HCT116 (cell line): Measurements from ENCODE around the gene CEP97.

ENCODE experiments used
- FOSL1 ChIP-seq: IDR thresholded peaks from 2 replicates; pipeline ENCODE4 v1.6.1; 2012; ENCODE audit warnings: low read depth
- JUND ChIP-seq: IDR thresholded peaks from 2 replicates; pipeline ENCODE4 v1.6.1; 2012
- POLR2A ChIP-seq: IDR thresholded peaks from 2 replicates; pipeline ENCODE4 v1.7.0; 2011; ENCODE audit warnings: borderline replicate concordance; ENCODE audit not compliant: insufficient read depth, insufficient read length; ENCODE audit errors: extremely low read depth
- POLR2AphosphoS5 ChIP-seq: IDR thresholded peaks from 2 replicates; pipeline ENCODE4 v1.6.1; 2011; ENCODE audit warnings: mild to moderate bottlenecking, low read depth, low read length, moderate library complexity
- RAD21 ChIP-seq: IDR thresholded peaks from 2 replicates; pipeline ENCODE4 v1.6.1; 2012; ENCODE audit warnings: low read depth, mild to moderate bottlenecking
- SP1 ChIP-seq: IDR thresholded peaks from 2 replicates; pipeline ENCODE4 v1.6.1; 2012; ENCODE audit warnings: low read depth
- ZFX ChIP-seq: fragments of 450-650 bp; IDR thresholded peaks from 2 replicates; pipeline ENCODE4 v1.6.1; 2017
- TF ChIP-seq, protein P1 (sequence below): IDR thresholded peaks from 2 replicates; pipeline ENCODE4 v1.6.1; 2011; ENCODE audit warnings: mild to moderate bottlenecking, low read length, moderate library complexity; ENCODE audit not compliant: insufficient replicate concordance; ENCODE audit errors: extremely low read depth
- TF ChIP-seq, protein P2 (sequence below), 3 experiments: fragments of 200-600 bp in 1 of 3; sonication (generic) in 1 of 3; IDR thresholded peaks in 2 of 3; conservative IDR thresholded peaks in 1 of 3; 2 replicates each; pipeline ENCODE4 v1.5.1; 2012 to 2017; ENCODE audit warnings: low read depth in 2 of 3, low read length in 2 of 3, antibody characterized with exemption in 1 of 3, borderline replicate concordance in 1 of 3, control low read depth in 1 of 3, mild to moderate bottlenecking in 1 of 3, mixed read lengths in 1 of 3, mixed run types in 1 of 3, moderate library complexity in 1 of 3; ENCODE audit not compliant: insufficient read depth in 1 of 3

DNA sequence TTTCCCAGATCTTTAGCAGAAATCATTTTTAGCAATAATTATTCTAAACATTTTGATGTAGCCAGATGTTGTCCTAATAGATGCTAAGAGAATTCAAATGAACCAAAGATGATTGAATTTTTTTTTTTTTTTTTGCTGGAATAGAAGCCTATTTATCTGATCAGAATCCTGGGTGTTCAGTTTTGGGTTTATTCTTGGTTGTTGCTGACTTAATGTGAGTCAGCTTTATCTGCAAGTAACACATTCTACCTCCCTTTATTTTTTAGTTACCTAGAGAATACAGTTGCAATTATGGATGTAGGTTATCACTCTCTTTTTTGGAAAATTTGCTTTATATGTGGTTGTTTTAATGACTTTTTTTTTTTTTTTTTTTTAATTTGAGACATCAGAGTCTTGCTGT, 6.4 kb downstream of the CEP97 start:
- TF ChIP-seq POLR2AphosphoS5 (no peak), POLR2A (no peak), FOSL1 (no peak), JUND (no peak), ZFX (no peak), RAD21 (no peak), SP1 (no peak)
- TF ChIP-seq, protein P1, sequence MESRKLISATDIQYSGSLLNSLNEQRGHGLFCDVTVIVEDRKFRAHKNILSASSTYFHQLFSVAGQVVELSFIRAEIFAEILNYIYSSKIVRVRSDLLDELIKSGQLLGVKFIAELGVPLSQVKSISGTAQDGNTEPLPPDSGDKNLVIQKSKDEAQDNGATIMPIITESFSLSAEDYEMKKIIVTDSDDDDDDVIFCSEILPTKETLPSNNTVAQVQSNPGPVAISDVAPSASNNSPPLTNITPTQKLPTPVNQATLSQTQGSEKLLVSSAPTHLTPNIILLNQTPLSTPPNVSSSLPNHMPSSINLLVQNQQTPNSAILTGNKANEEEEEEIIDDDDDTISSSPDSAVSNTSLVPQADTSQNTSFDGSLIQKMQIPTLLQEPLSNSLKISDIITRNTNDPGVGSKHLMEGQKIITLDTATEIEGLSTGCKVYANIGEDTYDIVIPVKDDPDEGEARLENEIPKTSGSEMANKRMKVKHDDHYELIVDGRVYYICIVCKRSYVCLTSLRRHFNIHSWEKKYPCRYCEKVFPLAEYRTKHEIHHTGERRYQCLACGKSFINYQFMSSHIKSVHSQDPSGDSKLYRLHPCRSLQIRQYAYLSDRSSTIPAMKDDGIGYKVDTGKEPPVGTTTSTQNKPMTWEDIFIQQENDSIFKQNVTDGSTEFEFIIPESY = no peak
- TF ChIP-seq, protein P2, sequence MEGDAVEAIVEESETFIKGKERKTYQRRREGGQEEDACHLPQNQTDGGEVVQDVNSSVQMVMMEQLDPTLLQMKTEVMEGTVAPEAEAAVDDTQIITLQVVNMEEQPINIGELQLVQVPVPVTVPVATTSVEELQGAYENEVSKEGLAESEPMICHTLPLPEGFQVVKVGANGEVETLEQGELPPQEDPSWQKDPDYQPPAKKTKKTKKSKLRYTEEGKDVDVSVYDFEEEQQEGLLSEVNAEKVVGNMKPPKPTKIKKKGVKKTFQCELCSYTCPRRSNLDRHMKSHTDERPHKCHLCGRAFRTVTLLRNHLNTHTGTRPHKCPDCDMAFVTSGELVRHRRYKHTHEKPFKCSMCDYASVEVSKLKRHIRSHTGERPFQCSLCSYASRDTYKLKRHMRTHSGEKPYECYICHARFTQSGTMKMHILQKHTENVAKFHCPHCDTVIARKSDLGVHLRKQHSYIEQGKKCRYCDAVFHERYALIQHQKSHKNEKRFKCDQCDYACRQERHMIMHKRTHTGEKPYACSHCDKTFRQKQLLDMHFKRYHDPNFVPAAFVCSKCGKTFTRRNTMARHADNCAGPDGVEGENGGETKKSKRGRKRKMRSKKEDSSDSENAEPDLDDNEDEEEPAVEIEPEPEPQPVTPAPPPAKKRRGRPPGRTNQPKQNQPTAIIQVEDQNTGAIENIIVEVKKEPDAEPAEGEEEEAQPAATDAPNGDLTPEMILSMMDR (IDR thresholded peaks at IDR 0.05 in 2 of 3, conservative IDR thresholded peaks at IDR 0.05 in 1 of 3; ENCODE audit: borderline replicate concordance in 1 of 3, insufficient read depth in 1 of 3, low read depth in 2 of 3, low read length in 2 of 3) = no peak
